ENCODE results near the gene CKMT2. TPM values are rescaled to one million over a fixed set of nuclear protein-coding genes. Genes with fewer than 3 reads are reported as not detected.

Gene CKMT2
- total and polyA plus RNA-seq, 2 of the 4 experiments (the other 2 are of a cell fraction) = 0.21 to 0.36 TPM

- H3K9ac ChIP-seq (ENCODE audit: low read depth, low read length) = no peak overlapping the region
- peak overlapping the region; percentile 81 for H3K4ac ChIP-seq (ENCODE audit: low read depth, low read length)
- no peaks in the 10 kb centered on the region for H3K27me3 ChIP-seq (ENCODE audit: control insufficient read depth, insufficient read depth, low read length)
- H2AFZ ChIP-seq (replicated peaks; ENCODE audit: low read length, poor library complexity) = no peak overlapping the region
- intact Hi-C loops (cut with micrococcal nuclease) = no loop called here
- peaks cover under 1 to 2% of the 10 kb centered on the region in 2 experiments; a peak in 2 of 4 replicates for H3K79me1 ChIP-seq (ENCODE audit: low read depth in 1 of 2, low read length in 2 of 2)
- H3K4me3 ChIP-seq (ENCODE audit: insufficient read depth, low read depth, low read length) = no peak overlapping the region
- TF ChIP-seq POLR2A (IDR thresholded peaks at IDR 0.05; ENCODE audit: low read depth, low read length) (no peak), MAFK (IDR thresholded peaks at IDR 0.05; ENCODE audit: low read depth, low read length) (no peak), FOS (IDR thresholded peaks at IDR 0.05; ENCODE audit: low read depth, low read length) (no peak), CEBPB (IDR thresholded peaks at IDR 0.05; ENCODE audit: low read depth, low read length) (no peak), RFX5 (IDR thresholded peaks at IDR 0.05; ENCODE audit: low read depth, low read length) (no peak), NFE2L2 (IDR thresholded peaks at IDR 0.05; ENCODE audit: low read depth, low read length) (no peak)
- H3K14ac ChIP-seq (replicated peaks; ENCODE audit: low read depth, low read length) = peak overlapping the region; percentile 80; the same call in 1 of the 2 replicates
- H2AK9ac ChIP-seq (replicated peaks; ENCODE audit: low read depth, low read length, poor library complexity) = no peak overlapping the region
- H3K9me1 ChIP-seq (ENCODE audit: insufficient read depth, low read length) = no peaks in the 10 kb centered on the region
- 0 out of 2 replicates have a peak overlapping the region, but pooled peaks have one; percentile 57 for H3K56ac ChIP-seq (ENCODE audit: extremely low read depth, insufficient read depth, low read length)
- H3K9me3 ChIP-seq (ENCODE audit: control insufficient read depth, insufficient read depth, low read length) = no peaks in the 10 kb centered on the region
- ATAC-seq (ENCODE audit: low read depth) = no peak; the same call in 1 of the 2 replicates
- ChIA-PET CTCF (no interaction called here), POLR2A (ENCODE audit: unreplicated experiment) (no interaction called here)
- peaks cover 15% of the 10 kb centered on the region for H3K36me3 ChIP-seq (ENCODE audit: control insufficient read depth, insufficient read depth, low read length)
- no peaks in the 10 kb centered on the region for H4K20me1 ChIP-seq (ENCODE audit: insufficient read depth, low read length)
- peaks cover 6% of the 10 kb centered on the region; the same call in 1 of the 2 replicates for H3K4me1 ChIP-seq (ENCODE audit: control insufficient read depth, insufficient read depth, low read length)
- peak overlapping the region; percentile 94 for H2BK5ac ChIP-seq (ENCODE audit: low read depth, low read length, poor library complexity, severe bottlenecking)
- H2AK5ac ChIP-seq (ENCODE audit: low read depth, low read length) = no peak overlapping the region; the same call in 1 of the 2 replicates
- H3K23ac ChIP-seq (ENCODE audit: low read depth, low read length) = peak overlapping the region; percentile 89; the same call in 1 of the 2 replicates
- peak overlapping the region; percentile 72 for H4K5ac ChIP-seq (ENCODE audit: low read depth, low read length)
- H3K18ac ChIP-seq (ENCODE audit: low read depth, low read length) = peak overlapping the region; percentile 89
- H4K8ac ChIP-seq (ENCODE audit: low read depth in 2 of 2, low read length in 2 of 2) = peak overlapping the region; percentile 7 to 82; a peak in 3 of 4 replicates
- peak overlapping the region; percentile 76; the same call in 1 of the 2 replicates for H2BK120ac ChIP-seq (ENCODE audit: low read depth, low read length)
- no peak for DNase-seq
- peak overlapping the region; percentile 63; the same call in 1 of the 2 replicates for H3K4me2 ChIP-seq (ENCODE audit: low read depth, low read length)
- H3K27ac ChIP-seq (ENCODE audit: insufficient read depth, low read length) = peak overlapping the region; percentile 90; the same call in 1 of the 2 replicates
- dilution Hi-C loops (cut with HindIII; ENCODE audit: low sequenced_read_pairs, unreplicated experiment) = no loop called here
- WGBS, 2 experiments (ENCODE audit: extremely low coverage in 2 of 2, insufficient read length in 1 of 2) = 100% methylated on average over 1 of the region's 4 CpGs; no CpG with 5 or more reads in 1 of the 2 experiments
- TSS peak; percentile 52 for BruUV-seq (replicated peaks)
- H2BK20ac ChIP-seq (ENCODE audit: low read depth, low read length) = peak overlapping the region; percentile 75; the same call in 1 of the 2 replicates
- in situ Hi-C loops (cut with MboI; ENCODE audit: low sequenced_read_pairs) = no loop called here
- 0 out of 3 replicates have a peak overlapping the region, but pooled peaks have one; percentile 22 for H2BK15ac ChIP-seq (ENCODE audit: low read depth, low read length)
- peak overlapping the region; percentile 47 for H4K91ac ChIP-seq (ENCODE audit: insufficient read depth, low read depth, low read length)
These were observed 82.7 kb downstream of the CKMT2 start for GRCh38 chr5:81315830-81316229.

Small RNA genes within 50 kb of the gene (microRNA-seq; reads per million reads assigned to microRNA genes)
- gene AC026436.1 (ENCODE audit: insufficient read depth, insufficient read length) = not detected

Small RNA genes within 50 kb of the gene (small RNA-seq; reads per million reads assigned to genes)
- gene AC026436.1 = 0 reads per million in 5 experiments

Other genes starting within 250 kb of the CKMT2 start
- gene ZCCHC9, start 68.3 kb downstream of the CKMT2 start, total RNA-seq (2012; rRNA removed) = 24.6 and 41.1 TPM in 2 replicates
- 16.9 and 20.4 TPM in 2 replicates for gene ZCCHC9, start 68.3 kb downstream of the CKMT2 start, polyA plus RNA-seq (2012; rRNA removed)
- gene ACOT12, start 160.8 kb downstream of the CKMT2 start, total RNA-seq (2012; rRNA removed) = not detected in 2 replicates
- gene ACOT12, start 160.8 kb downstream of the CKMT2 start, polyA plus RNA-seq (2012; rRNA removed) = not detected in 2 replicates

All from IMR-90 (cell line).